ENCODE measurements around the gene SPATA2. TPM values are rescaled to one million over a fixed set of nuclear protein-coding genes. Genes with fewer than 3 reads are reported as not detected.

Gene SPATA2
- total RNA-seq, 2 donors from 2014 or later = 3.9 to 7.3 TPM

DNA sequence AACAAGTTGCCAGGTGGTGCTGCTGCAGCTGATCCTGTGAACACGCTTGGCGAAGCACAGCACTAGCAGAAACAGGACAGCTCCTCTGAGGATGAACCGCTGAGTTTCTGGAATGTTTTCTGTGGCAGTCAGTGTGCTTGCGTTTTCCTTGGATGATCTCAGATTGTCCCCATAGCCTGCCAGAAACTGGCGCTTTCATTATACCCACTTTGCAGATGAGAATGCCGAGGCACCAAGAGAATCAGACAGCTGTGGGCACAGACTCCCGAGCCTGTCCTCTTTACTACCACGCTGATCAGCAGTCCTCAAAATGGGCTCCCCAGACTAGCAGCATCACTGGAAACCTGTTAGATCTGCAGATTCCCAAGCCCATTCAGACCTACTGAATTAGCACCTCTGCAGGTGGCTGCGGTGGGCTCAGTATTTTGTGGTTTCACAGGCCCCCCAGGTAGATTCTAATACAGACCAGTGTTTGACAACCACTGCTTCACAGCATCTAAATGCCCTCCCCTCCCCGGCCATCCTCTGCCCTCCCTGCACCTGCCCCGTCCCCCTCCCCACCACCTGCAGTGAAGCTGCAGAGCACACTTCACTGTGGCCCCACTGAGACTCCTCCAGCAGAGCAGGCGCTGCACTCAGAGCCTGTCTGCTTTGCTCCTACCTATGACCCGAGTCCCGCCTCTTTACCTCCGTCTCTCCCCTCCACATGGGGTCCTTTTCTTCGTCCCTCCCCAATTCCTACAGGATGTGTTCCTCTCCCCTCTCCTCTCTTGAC lies 29.6 kb downstream of the SPATA2 start:
- no peaks in the 10 kb centered on the region for H3K9me3 ChIP-seq
- DNase-seq (ENCODE audit: low spot score) (no peak), ATAC-seq (ENCODE audit: insufficient number of reproducible peaks, low FRiP score, low read depth) (no peak)
- H3K4me3 ChIP-seq = no peak overlapping the region
- H3K27me3 ChIP-seq (replicated peaks; ENCODE audit: insufficient read depth) = no peaks in the 10 kb centered on the region
- H3K27ac ChIP-seq = peak overlapping the region; percentile 81 to 93
- H3K36me3 ChIP-seq = peaks cover 17% of the 10 kb centered on the region
- TF ChIP-seq CTCF (IDR thresholded peaks at IDR 0.05) = no peak
- peaks cover 17 to 41% of the 10 kb centered on the region in 2 donors for H3K4me1 ChIP-seq (ENCODE audit: control insufficient read depth in 1 of 2, low read depth in 2 of 2)

GRCh38 chr20:49883246-49883802 lies 32.0 kb downstream of the SPATA2 start:
- DNase-seq (ENCODE audit: low spot score) = no peak
- peaks cover 17% of the 10 kb centered on the region for H3K36me3 ChIP-seq
- TF ChIP-seq CTCF (IDR thresholded peaks at IDR 0.05) = no peak
- H3K9me3 ChIP-seq = no peaks in the 10 kb centered on the region
- ATAC-seq (ENCODE audit: insufficient number of reproducible peaks, low FRiP score, low read depth) = no peak
- peak overlapping the region in 1 of 2 donors; percentile 7 for H3K27ac ChIP-seq
- H3K4me3 ChIP-seq = no peak overlapping the region
- no peaks in the 10 kb centered on the region for H3K27me3 ChIP-seq (replicated peaks; ENCODE audit: insufficient read depth)
- H3K4me1 ChIP-seq (ENCODE audit: control insufficient read depth in 1 of 2, low read depth in 2 of 2) = peaks cover 24 to 61% of the 10 kb centered on the region in 2 donors

GRCh38 chr20:49882171-49882970 lies 33.0 kb downstream of the SPATA2 start:
- DNase-seq (ENCODE audit: low spot score) (no peak), ATAC-seq (ENCODE audit: insufficient number of reproducible peaks, low FRiP score, low read depth) (no peak)

GRCh38 chr20:49880724-49881445 lies 34.4 kb downstream of the SPATA2 start:
- H3K4me1 ChIP-seq (ENCODE audit: control insufficient read depth in 1 of 2, low read depth in 2 of 2) = peaks cover 23 to 63% of the 10 kb centered on the region in 2 donors
- DNase-seq (ENCODE audit: low spot score) = no peak
- H3K9me3 ChIP-seq = no peaks in the 10 kb centered on the region
- H3K36me3 ChIP-seq = peaks cover 17% of the 10 kb centered on the region
- H3K27ac ChIP-seq = peak overlapping the region; percentile 34 to 65
- ATAC-seq (ENCODE audit: insufficient number of reproducible peaks, low FRiP score, low read depth) = no peak
- H3K4me3 ChIP-seq = no peak overlapping the region
- H3K27me3 ChIP-seq (replicated peaks; ENCODE audit: insufficient read depth) = no peaks in the 10 kb centered on the region
- no peak for TF ChIP-seq CTCF (IDR thresholded peaks at IDR 0.05)

More at GRCh38 chr20:49882171-49882970, 33.0 kb downstream of the SPATA2 start:
- Histone ChIP-seq H3K9me3 (no peaks in the 10 kb centered on the region), H3K4me1 (ENCODE audit: control insufficient read depth in 1 of 2, low read depth in 2 of 2) (peaks cover 23 to 60% of the 10 kb centered on the region in 2 donors), H3K36me3 (peaks cover 17% of the 10 kb centered on the region), H3K27ac (no peak overlapping the region), H3K4me3 (no peak overlapping the region), H3K27me3 (replicated peaks; ENCODE audit: insufficient read depth) (no peaks in the 10 kb centered on the region)
- no peak for TF ChIP-seq CTCF (IDR thresholded peaks at IDR 0.05)
